Fibroblast of lung (primary cell): ENCODE results near the gene TANGO2.

Experiments
- CTCF ChIP-seq, 2 donors: IDR thresholded peaks in 1 of 2; conservative IDR thresholded peaks in 1 of 2; 1 replicate in 1 of 2; 2 replicates in 1 of 2; pipeline ENCODE4 v1.5.1; 2011 to 2012; ENCODE audit warnings: low read length in 2 of 2, control low read depth in 1 of 2, inconsistent platforms in 1 of 2, low read depth in 1 of 2, mild to moderate bottlenecking in 1 of 2
- EZH2 ChIP-seq: IDR thresholded peaks from 2 replicates; pipeline ENCODE4 v1.5.1; 2012; ENCODE audit warnings: low read length, control low read depth, mild to moderate bottlenecking; ENCODE audit errors: missing control alignments

GRCh38 chr22:20085651-20086050, 64.7 kb downstream of the TANGO2 start:
- TF ChIP-seq CTCF (conservative IDR thresholded peaks at IDR 0.05 in 1 of 2, IDR thresholded peaks at IDR 0.05 in 1 of 2; ENCODE audit: low read depth in 1 of 2, low read length in 2 of 2) (no peak), EZH2 (no peak)
